Trophoblast cell (in vitro differentiated cells and primary cell): ENCODE data around the gene AP4B1.

ENCODE experiments used
- DNase-seq, 2 donors: peaks; one replicate each; pipeline ENCODE4 v3.0.0-alpha.2; 2016
- H2AFZ ChIP-seq: 2 replicates; pipeline ENCODE4 v1.6.1; 2013; ENCODE audit warnings: low read length, moderate library complexity, mild to moderate bottlenecking; ENCODE audit not compliant: insufficient read depth, poor library complexity
- H2AK5ac ChIP-seq: 2 replicates; pipeline ENCODE4 v1.6.1; 2013; ENCODE audit warnings: mild to moderate bottlenecking, low read length
- H2BK120ac ChIP-seq: 2 replicates; pipeline ENCODE4 v1.6.1; 2013; ENCODE audit warnings: low read length, mild to moderate bottlenecking, moderate library complexity; ENCODE audit not compliant: insufficient read depth, poor library complexity
- H2BK12ac ChIP-seq: 2 replicates; pipeline ENCODE4 v1.6.1; 2013; ENCODE audit warnings: mild to moderate bottlenecking, low read length, moderate library complexity
- H2BK5ac ChIP-seq: 2 replicates; pipeline ENCODE4 v1.6.1; 2013; ENCODE audit warnings: low read length, low read depth, moderate library complexity, mild to moderate bottlenecking; ENCODE audit not compliant: poor library complexity
- H3K14ac ChIP-seq: 2 replicates; pipeline ENCODE4 v1.6.1; 2013; ENCODE audit warnings: mild to moderate bottlenecking, low read length
- H3K18ac ChIP-seq: 2 replicates; pipeline ENCODE4 v1.6.1; 2013; ENCODE audit warnings: mild to moderate bottlenecking, low read length
- H3K23ac ChIP-seq: 2 replicates; pipeline ENCODE4 v1.6.1; 2013; ENCODE audit warnings: low read length
- H3K27ac ChIP-seq: 2 replicates; pipeline ENCODE4 v1.5.1; 2013; ENCODE audit warnings: low read depth, mild to moderate bottlenecking, inconsistent platforms, low read length, moderate library complexity
- H3K27me3 ChIP-seq: 2 replicates; pipeline ENCODE4 v1.6.1; 2013; ENCODE audit warnings: inconsistent platforms, mild to moderate bottlenecking, low read length, moderate library complexity; ENCODE audit not compliant: insufficient read depth
- H3K36me3 ChIP-seq, 2 experiments: 1 replicate in 1 of 2; 2 replicates in 1 of 2; pipeline ENCODE4 v1.6.1; 2013; ENCODE audit warnings: low read length in 2 of 2, mild to moderate bottlenecking in 2 of 2, moderate library complexity in 1 of 2; ENCODE audit not compliant: insufficient read depth in 2 of 2, control insufficient read depth in 1 of 2
- H3K4ac ChIP-seq: 2 replicates; pipeline ENCODE4 v1.6.1; 2013; ENCODE audit warnings: low read depth, mild to moderate bottlenecking, low read length, moderate library complexity
- H3K4me1 ChIP-seq, 2 experiments: 1 replicate in 1 of 2; 2 replicates in 1 of 2; pipeline ENCODE4 v1.6.1; 2013; ENCODE audit warnings: low read length in 2 of 2, mild to moderate bottlenecking in 2 of 2, moderate library complexity in 1 of 2; ENCODE audit not compliant: insufficient read depth in 2 of 2, control insufficient read depth in 1 of 2
- H3K4me2 ChIP-seq: 2 replicates; pipeline ENCODE4 v1.6.1; 2013; ENCODE audit warnings: inconsistent platforms, mild to moderate bottlenecking, low read length, moderate library complexity
- H3K4me3 ChIP-seq: 2 replicates; pipeline ENCODE4 v1.5.1; 2013; ENCODE audit warnings: mild to moderate bottlenecking, low read depth, low read length, inconsistent platforms
- H3K79me1 ChIP-seq: one replicate; pipeline ENCODE4 v1.6.1; 2013; ENCODE audit warnings: low read length
- H3K79me2 ChIP-seq: 2 replicates; pipeline ENCODE4 v1.6.1; 2013; ENCODE audit warnings: low read length, mild to moderate bottlenecking; ENCODE audit not compliant: control insufficient read depth, insufficient read depth, poor library complexity
- H3K9ac ChIP-seq: 2 replicates; pipeline ENCODE4 v1.6.1; 2013; ENCODE audit warnings: mild to moderate bottlenecking, low read length
- H3K9me3 ChIP-seq: 2 replicates; pipeline ENCODE4 v1.6.1; 2013; ENCODE audit warnings: low read depth, mild to moderate bottlenecking, control low read depth, inconsistent platforms, low read length; ENCODE audit not compliant: insufficient read depth
- H4K12ac ChIP-seq: 2 replicates; pipeline ENCODE4 v1.6.1; 2013; ENCODE audit warnings: low read depth, mild to moderate bottlenecking, low read length, moderate library complexity
- H4K8ac ChIP-seq: 2 replicates; pipeline ENCODE4 v1.6.1; 2013; ENCODE audit warnings: low read depth, mild to moderate bottlenecking, low read length, moderate library complexity
- H4K91ac ChIP-seq: one replicate; pipeline ENCODE4 v1.6.1; 2013; ENCODE audit warnings: low read depth, mild to moderate bottlenecking, low read length, moderate library complexity
- WGBS: extraction: QIAGEN DNeasy Blood & Tissue Kit; methylation state at CpG from one replicate; pipeline ENCODE4 v1.1.7; 2013; ENCODE audit warnings: missing lambda C conversion rate; ENCODE audit not compliant: insufficient read length, insufficient coverage; ENCODE audit errors: extremely low coverage; 5-methylcytosine and 5-hydroxymethylcytosine counted together

AP4B1 gene

GRCh38 chr1:113912594-113913311 lies 8.2 kb upstream of the AP4B1 start:
- Histone ChIP-seq H3K79me2 (no peaks in the 10 kb centered on the region), H3K9ac (no peak overlapping the region), H4K12ac (no peak overlapping the region), H3K4ac (no peak overlapping the region), H2BK5ac (no peak overlapping the region), H2BK120ac (no peak overlapping the region), H3K4me1 (no peaks in the 10 kb centered on the region), H3K36me3 (peaks cover 12 to 27% of the 10 kb centered on the region in 2 experiments), H3K23ac (no peak overlapping the region), H3K79me1 (no peaks in the 10 kb centered on the region), H3K4me2 (no peak overlapping the region), H2AFZ (no peak overlapping the region), H4K8ac (no peak overlapping the region), H2AK5ac (no peak overlapping the region), H3K14ac (no peak overlapping the region), H3K4me3 (no peak overlapping the region), H3K27me3 (no peaks in the 10 kb centered on the region), H2BK12ac (no peak overlapping the region), H3K9me3 (no peaks in the 10 kb centered on the region), H3K27ac (no peak overlapping the region), H4K91ac (no peak overlapping the region), H3K18ac (no peak overlapping the region)
- DNase-seq = no peak
- WGBS = no CpG with 5 or more reads among the region's 6 CpGs

- Histone ChIP-seq H4K12ac (peak overlapping the region; percentile 39), H2AFZ (peak overlapping the region; percentile 77), H2BK120ac (peak overlapping the region; percentile 35), H4K8ac (peak overlapping the region; percentile 81), H3K79me1 (peaks cover 6% of the 10 kb centered on the region), H3K4me1 (peaks cover 2% of the 10 kb centered on the region in 2 experiments), H3K9me3 (no peaks in the 10 kb centered on the region), H3K36me3 (peaks cover 3 to 14% of the 10 kb centered on the region in 2 experiments), H2AK5ac (no peak overlapping the region), H2BK5ac (peak overlapping the region; percentile 55), H3K9ac (peak overlapping the region; percentile 90), H2BK12ac (no peak overlapping the region), H3K27me3 (no peaks in the 10 kb centered on the region), H3K18ac (peak overlapping the region; percentile 39), H4K91ac (peak overlapping the region; percentile 30), H3K4me2 (peak overlapping the region; percentile 87), H3K14ac (peak overlapping the region; percentile 82), H3K4ac (peak overlapping the region; percentile 22), H3K23ac (no peak overlapping the region), H3K4me3 (peak overlapping the region; percentile 88), H3K79me2 (peaks cover 7% of the 10 kb centered on the region), H3K27ac (peak overlapping the region; percentile 72)
- peak; percentile 7 to 33 for DNase-seq
- no CpG with 5 or more reads among the region's 17 CpGs for WGBS
Measured at GRCh38 chr1:113905435-113905861, 849 bp upstream of the AP4B1 start.

DNA sequence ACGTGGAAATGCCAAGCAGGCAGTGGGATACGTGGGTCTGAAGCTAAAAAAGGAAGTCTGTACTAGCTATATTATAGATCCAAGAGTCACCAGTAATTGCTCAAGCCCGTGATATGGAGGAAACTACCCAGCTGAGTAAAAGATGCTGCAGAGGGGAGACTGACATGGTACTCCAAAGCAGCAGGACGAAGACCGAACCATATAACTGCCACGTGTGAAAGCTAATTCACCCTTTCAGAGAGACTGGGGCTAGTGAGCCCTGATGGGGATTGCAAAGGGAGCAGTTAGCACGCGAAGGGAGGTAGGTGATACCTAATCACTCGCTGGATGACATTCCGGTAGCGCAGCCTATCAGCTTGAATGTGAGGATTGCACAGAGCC lies 316 bp downstream of the AP4B1 start:
- Histone ChIP-seq H2BK120ac (peak overlapping the region; percentile 47), H2AK5ac (no peak overlapping the region), H3K4me1 (peaks cover 2% of the 10 kb centered on the region in 2 experiments), H3K36me3 (peaks cover 3 to 17% of the 10 kb centered on the region in 2 experiments), H3K27me3 (no peaks in the 10 kb centered on the region), H3K18ac (peak overlapping the region; percentile 55), H3K9ac (peak overlapping the region; percentile 73), H3K4ac (peak overlapping the region; percentile 22), H2AFZ (peak overlapping the region; percentile 68), H3K4me3 (peak overlapping the region; percentile 84), H3K23ac (no peak overlapping the region), H3K14ac (peak overlapping the region; percentile 68), H4K12ac (peak overlapping the region; percentile 44), H3K4me2 (peak overlapping the region; percentile 56), H3K27ac (peak overlapping the region; percentile 79), H3K79me1 (peaks cover 6% of the 10 kb centered on the region), H3K79me2 (peaks cover 7% of the 10 kb centered on the region), H4K8ac (peak overlapping the region; percentile 67), H2BK5ac (peak overlapping the region; percentile 44), H3K9me3 (no peaks in the 10 kb centered on the region), H4K91ac (peak overlapping the region; percentile 29), H2BK12ac (no peak overlapping the region)
- no CpG with 5 or more reads among the region's 11 CpGs for WGBS
- peak in 1 of 2 donors; percentile 1 for DNase-seq

DNA sequence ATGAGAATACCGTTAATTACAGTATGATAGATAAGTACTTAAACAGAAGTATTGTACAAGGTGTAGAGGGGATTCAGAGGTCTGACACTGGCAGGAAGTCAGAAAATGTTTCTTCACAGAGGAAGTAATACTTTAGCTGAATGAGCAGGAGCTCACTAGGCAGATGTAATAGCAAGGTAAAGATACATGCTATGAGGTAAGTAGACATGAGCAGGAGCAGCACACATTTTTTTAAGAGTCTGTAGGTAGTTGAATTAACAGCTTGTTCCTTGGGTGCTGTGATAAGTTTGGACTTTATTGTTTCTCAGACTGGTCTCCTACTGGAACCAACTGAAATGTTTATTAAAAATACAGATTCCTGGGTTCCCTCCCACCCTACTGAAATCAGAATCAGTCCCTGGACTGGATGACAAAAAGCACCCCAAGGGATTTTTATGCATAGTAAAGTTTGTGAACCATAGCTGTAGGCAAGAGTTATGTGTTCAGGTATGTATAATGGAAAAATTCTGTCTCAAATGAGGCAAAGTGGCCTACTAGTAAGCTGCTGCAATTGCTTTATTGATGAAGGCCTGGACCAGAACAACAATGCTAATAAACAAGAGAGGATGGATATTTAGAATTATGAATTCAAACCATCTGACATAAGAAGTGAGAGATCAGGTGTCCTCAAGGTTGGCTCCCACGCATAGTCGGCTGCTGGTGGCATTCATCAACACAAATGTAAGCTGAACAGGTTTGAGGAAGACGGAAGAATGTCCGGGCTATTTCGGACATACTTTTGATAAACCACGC lies 902 bp downstream of the AP4B1 start:
- no peak overlapping the region for H4K91ac ChIP-seq
- no peak overlapping the region for H4K12ac ChIP-seq
- peaks cover 2% of the 10 kb centered on the region in 2 experiments for H3K4me1 ChIP-seq
- no peak overlapping the region for H3K4ac ChIP-seq
- H4K8ac ChIP-seq = no peak overlapping the region
- no peak overlapping the region for H3K4me3 ChIP-seq
- WGBS = no CpG with 5 or more reads among the region's 7 CpGs
- H3K36me3 ChIP-seq = peaks cover 3 to 17% of the 10 kb centered on the region in 2 experiments
- peak overlapping the region; percentile 56 for H3K4me2 ChIP-seq
- no peak overlapping the region for H3K9ac ChIP-seq
- no peak overlapping the region for H3K14ac ChIP-seq
- H3K18ac ChIP-seq = no peak overlapping the region
- no peak overlapping the region for H2BK5ac ChIP-seq
- H2BK120ac ChIP-seq = no peak overlapping the region
- peaks cover 7% of the 10 kb centered on the region for H3K79me2 ChIP-seq
- H3K27ac ChIP-seq = no peak overlapping the region
- no peak overlapping the region for H3K23ac ChIP-seq
- H3K9me3 ChIP-seq = no peaks in the 10 kb centered on the region
- no peak overlapping the region for H2AK5ac ChIP-seq
- H3K79me1 ChIP-seq = peaks cover 6% of the 10 kb centered on the region
- H2AFZ ChIP-seq = no peak overlapping the region
- no peaks in the 10 kb centered on the region for H3K27me3 ChIP-seq
- H2BK12ac ChIP-seq = no peak overlapping the region
- peak in 1 of 2 donors; percentile 3 for DNase-seq
